OCI-LY3 (cell line): ENCODE measurements around the gene PHLDB3.

ENCODE experiments used
- EZH2phosphoT487 ChIP-seq: fragments of 200-600 bp; shearing (Covaris generic); IDR thresholded peaks from 2 replicates; pipeline ENCODE4 v1.6.1; 2018; ENCODE audit warnings: antibody characterized with exemption, mixed run types, low read depth
- TF ChIP-seq, protein P1 (sequence below): fragments of 200-600, 300-600 bp; sonication (generic); IDR thresholded peaks from 2 replicates; pipeline ENCODE4 v1.5.1; 2014; ENCODE audit warnings: antibody characterized with exemption, low read length, low read depth

DNA sequence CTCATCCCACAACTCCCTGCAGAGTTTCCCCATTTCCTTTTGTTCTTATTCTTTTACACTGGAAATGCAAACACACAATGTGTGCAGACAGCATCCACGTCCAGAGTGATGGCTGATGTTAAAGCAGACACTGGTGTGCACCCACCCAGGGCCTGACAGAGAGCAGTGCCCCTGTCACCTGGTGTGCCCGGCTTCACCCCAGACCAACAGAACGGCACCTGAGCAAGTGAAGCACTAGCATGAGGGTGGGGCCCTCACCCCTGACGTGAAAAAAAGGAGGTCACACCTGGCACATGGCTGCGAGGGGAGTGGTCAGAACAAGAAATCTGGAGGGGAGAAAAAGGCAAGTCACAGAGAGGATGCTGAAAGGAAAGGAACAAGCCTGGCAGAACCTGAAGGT is 40.7 kb upstream of the PHLDB3 start:
- TF ChIP-seq, protein P1, sequence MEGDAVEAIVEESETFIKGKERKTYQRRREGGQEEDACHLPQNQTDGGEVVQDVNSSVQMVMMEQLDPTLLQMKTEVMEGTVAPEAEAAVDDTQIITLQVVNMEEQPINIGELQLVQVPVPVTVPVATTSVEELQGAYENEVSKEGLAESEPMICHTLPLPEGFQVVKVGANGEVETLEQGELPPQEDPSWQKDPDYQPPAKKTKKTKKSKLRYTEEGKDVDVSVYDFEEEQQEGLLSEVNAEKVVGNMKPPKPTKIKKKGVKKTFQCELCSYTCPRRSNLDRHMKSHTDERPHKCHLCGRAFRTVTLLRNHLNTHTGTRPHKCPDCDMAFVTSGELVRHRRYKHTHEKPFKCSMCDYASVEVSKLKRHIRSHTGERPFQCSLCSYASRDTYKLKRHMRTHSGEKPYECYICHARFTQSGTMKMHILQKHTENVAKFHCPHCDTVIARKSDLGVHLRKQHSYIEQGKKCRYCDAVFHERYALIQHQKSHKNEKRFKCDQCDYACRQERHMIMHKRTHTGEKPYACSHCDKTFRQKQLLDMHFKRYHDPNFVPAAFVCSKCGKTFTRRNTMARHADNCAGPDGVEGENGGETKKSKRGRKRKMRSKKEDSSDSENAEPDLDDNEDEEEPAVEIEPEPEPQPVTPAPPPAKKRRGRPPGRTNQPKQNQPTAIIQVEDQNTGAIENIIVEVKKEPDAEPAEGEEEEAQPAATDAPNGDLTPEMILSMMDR, result no peak
- TF ChIP-seq EZH2phosphoT487, result no peak
